ENCODE measurements around the gene FSTL5. TPM values are rescaled to one million over a fixed set of nuclear protein-coding genes. Genes with fewer than 3 reads are reported as not detected.

Gene FSTL5
- total and polyA plus RNA-seq, 2 of the 8 experiments (the other 6 are each of a cell fraction or from before 2014, with no cell fraction given): 0.09 to 0.32 TPM

- TF ChIP-seq CHD7 (IDR thresholded peaks at IDR 0.05; ENCODE audit: insufficient replicate concordance, low read length) (no peak), RXRA (IDR thresholded peaks at IDR 0.05; ENCODE audit: insufficient read depth, low read depth, low read length) (no peak), KDM1A (IDR thresholded peaks at IDR 0.05; ENCODE audit: borderline replicate concordance, low read length) (no peak), RFX5 (IDR thresholded peaks at IDR 0.05; ENCODE audit: borderline replicate concordance, low read depth, low read length) (no peak), SIRT6 (IDR thresholded peaks at IDR 0.05; ENCODE audit: low read length) (no peak), ATF3 (IDR thresholded peaks at IDR 0.05; ENCODE audit: insufficient read depth, low read depth, low read length) (no peak), GTF2F1 (IDR thresholded peaks at IDR 0.05; ENCODE audit: borderline replicate concordance, low read depth, low read length) (no peak), EGR1 (IDR thresholded peaks at IDR 0.05; ENCODE audit: borderline replicate concordance, low read depth, low read length) (no peak), JUND (IDR thresholded peaks at IDR 0.05; ENCODE audit: low read length) (no peak)
Measured at GRCh38 chr4:162104459-162105124, 59.2 kb downstream of the FSTL5 start (continued).

All from H1 (cell line).